ENCODE results near the gene STK39.

DNA sequence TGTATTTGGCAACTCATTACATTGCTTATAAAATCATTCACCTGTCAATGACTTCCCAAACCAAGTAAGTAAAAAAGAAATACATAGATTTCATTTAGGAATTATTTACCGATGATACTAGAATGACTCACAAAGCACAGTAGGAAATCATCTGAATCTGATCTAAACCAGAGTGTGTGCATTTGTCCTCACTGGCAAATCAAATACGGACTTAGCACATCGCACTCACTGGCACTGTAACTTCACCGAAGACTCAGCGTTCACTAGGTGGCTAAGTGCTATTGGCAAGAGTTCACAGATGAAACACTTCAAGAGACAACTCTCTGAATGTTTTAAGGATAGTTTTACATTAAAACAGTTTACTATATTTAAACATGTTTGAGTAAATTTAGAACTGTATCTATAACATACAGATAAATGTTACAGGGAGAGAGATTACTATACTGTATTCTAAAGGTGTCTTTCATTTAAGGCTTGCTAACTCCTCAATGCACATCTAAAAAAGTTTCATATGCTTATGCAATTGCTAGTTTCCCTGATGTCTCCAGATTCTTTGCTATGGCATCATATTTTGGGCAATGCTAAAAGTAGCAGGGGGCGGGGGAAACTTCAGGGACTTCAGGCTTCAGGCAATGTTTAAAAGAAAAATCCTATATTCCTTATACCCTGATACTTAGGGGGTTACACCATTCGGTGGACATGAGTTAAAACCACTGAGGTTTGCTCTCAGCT is 48.8 kb downstream of the STK39 start:
- TF ChIP-seq CTCF (optimal IDR thresholded peaks at IDR 0.05 in 1 of 3, IDR thresholded peaks at IDR 0.05 in 1 of 3, conservative IDR thresholded peaks at IDR 0.05 in 1 of 3; ENCODE audit: extremely low read depth in 1 of 3, insufficient read depth in 2 of 3, low read length in 3 of 3) (no peak), EZH2 (IDR thresholded peaks at IDR 0.05; ENCODE audit: low read length) (no peak)
